ENCODE measurements around the gene ARF1.

Gene ARF1

GRCh38 chr1:228145463-228146416, 63.2 kb downstream of the ARF1 start:
- TF ChIP-seq CTCF (IDR thresholded peaks at IDR 0.05; ENCODE audit: low read depth, low read length, missing control alignments), result no peak
- DNase-seq (ENCODE audit: low read depth), result no peak
- no peak overlapping the region for H3K4me3 ChIP-seq (ENCODE audit: low read depth, low read length)

- DNase-seq (ENCODE audit: low read depth), result no peak
- no peak for TF ChIP-seq CTCF (IDR thresholded peaks at IDR 0.05; ENCODE audit: low read depth, low read length, missing control alignments)
- no peak overlapping the region for H3K4me3 ChIP-seq (ENCODE audit: low read depth, low read length)
Measured at GRCh38 chr1:228146417-228147150, 64.1 kb downstream of the ARF1 start.

- no peak for DNase-seq (ENCODE audit: low read depth)
- no peak for TF ChIP-seq CTCF (IDR thresholded peaks at IDR 0.05; ENCODE audit: low read depth, low read length, missing control alignments)
- no peak overlapping the region for H3K4me3 ChIP-seq (ENCODE audit: low read depth, low read length)
Measured at GRCh38 chr1:228147151-228147693, 64.7 kb downstream of the ARF1 start.

- no peak overlapping the region for H3K4me3 ChIP-seq (ENCODE audit: low read depth, low read length)
- no peak for DNase-seq (ENCODE audit: low read depth)
- TF ChIP-seq CTCF (IDR thresholded peaks at IDR 0.05; ENCODE audit: low read depth, low read length, missing control alignments), result no peak
Measured at GRCh38 chr1:228147768-228148167, 65.3 kb downstream of the ARF1 start.

- DNase-seq (ENCODE audit: low read depth), result no peak
- no peak for TF ChIP-seq CTCF (IDR thresholded peaks at IDR 0.05; ENCODE audit: low read depth, low read length, missing control alignments)
- H3K4me3 ChIP-seq (ENCODE audit: low read depth, low read length), result no peak overlapping the region
Measured at GRCh38 chr1:228148196-228148861, 65.8 kb downstream of the ARF1 start.
